K562 (cell line): ENCODE measurements around the gene ARHGAP30. TPM values are rescaled to one million over a fixed set of nuclear protein-coding genes. Genes with fewer than 3 reads are reported as not detected.
A peak's percentile ranks its signal among the peaks of the same experiment; 100 is the strongest.

ENCODE experiments used
- ARID1B ChIP-seq: fragments of 450-650 bp; IDR thresholded peaks from 2 replicates; pipeline ENCODE4 v1.6.1; 2016; ENCODE audit warnings: antibody characterized with exemption, mild to moderate bottlenecking, inconsistent platforms
- ATF7 ChIP-seq: fragments of 450-650 bp; IDR thresholded peaks from 2 replicates; pipeline ENCODE4 v1.7.1; 2014; ENCODE audit warnings: mild to moderate bottlenecking, moderate library complexity
- BHLHE40 ChIP-seq: IDR thresholded peaks from 2 replicates; pipeline ENCODE4 v1.6.1; 2011; ENCODE audit warnings: low read length, improper control_type of control experiment
- BRD9 ChIP-seq: fragments of 450-650 bp; IDR thresholded peaks from 2 replicates; pipeline ENCODE4 v1.6.1; 2018; ENCODE audit warnings: low read depth; ENCODE audit not compliant: partially characterized antibody
- CBFA2T3 ChIP-seq: fragments of 450-650 bp; IDR thresholded peaks from 2 replicates; pipeline ENCODE4 v1.6.1; 2017
- CLOCK ChIP-seq: fragments of 250-450 bp; sonication (Bioruptor Pico); IDR thresholded peaks from 2 replicates; pipeline ENCODE4 v1.4.0; 2020; ENCODE audit warnings: mild to moderate bottlenecking, moderate library complexity, borderline replicate concordance
- DPF2 ChIP-seq: fragments of 450-650 bp; IDR thresholded peaks from 2 replicates; pipeline ENCODE4 v1.6.1; 2016
- E2F6 ChIP-seq, 2 experiments: IDR thresholded peaks; 2 replicates each; pipeline ENCODE4 v1.6.1; 2011; ENCODE audit warnings: borderline replicate concordance in 1 of 2, control low read depth in 1 of 2, low read depth in 1 of 2, low read length in 1 of 2, mild to moderate bottlenecking in 1 of 2, mixed read lengths in 1 of 2, moderate library complexity in 1 of 2; ENCODE audit not compliant: insufficient read depth in 1 of 2, insufficient read length in 1 of 2, poor library complexity in 1 of 2, severe bottlenecking in 1 of 2; ENCODE audit errors: extremely low read depth in 1 of 2
- EGR1 ChIP-seq: fragments of 450-650 bp; conservative IDR thresholded peaks from 2 replicates; pipeline ENCODE4 v1.6.1; 2017; ENCODE audit warnings: mild to moderate bottlenecking
- EP300 ChIP-seq: IDR thresholded peaks from 2 replicates; pipeline ENCODE4 v1.6.1; 2012; ENCODE audit warnings: low read length, improper control_type of control experiment
- FUS ChIP-seq: fragments of 200-400 bp; formaldehyde crosslinking; optimal IDR thresholded peaks from 2 replicates; pipeline ENCODE3; 2017; ENCODE audit warnings: low read depth, low read length
- JUN ChIP-seq, 2 experiments: sonication (generic) in 1 of 2; formaldehyde crosslinking in 1 of 2; IDR thresholded peaks; 2 replicates each; pipeline versions ENCODE4 v1.6.1 to v1.8.0; 2012 to 2022; ENCODE audit warnings: borderline replicate concordance in 2 of 2, mild to moderate bottlenecking in 2 of 2, improper control_type of control experiment in 1 of 2, low read depth in 1 of 2, low read length in 1 of 2, missing genetic modification reagents in 1 of 2
- JUND ChIP-seq, 2 experiments: IDR thresholded peaks; 2 replicates in 1 of 2; 3 replicates in 1 of 2; pipeline ENCODE4 v1.6.1; 2011; ENCODE audit warnings: borderline replicate concordance in 2 of 2, low read depth in 2 of 2, low read length in 2 of 2, improper control_type of control experiment in 1 of 2, missing biosample characterization in 1 of 2, missing genetic modification characterization in 1 of 2, missing genetic modification reagents in 1 of 2
- KLF13 ChIP-seq: fragments of 450-650 bp; IDR thresholded peaks from 2 replicates; pipeline ENCODE4 v1.6.1; 2016; ENCODE audit warnings: missing genetic modification characterization, low read depth, mild to moderate bottlenecking, missing compliant biosample characterization, moderate library complexity, borderline replicate concordance
- MCM3 ChIP-seq: fragments of 450-650 bp; IDR thresholded peaks from 2 replicates; pipeline ENCODE4 v1.6.1; 2016
- POLR2B ChIP-seq: fragments of 450-650 bp; IDR thresholded peaks from 2 replicates; pipeline ENCODE4 v1.6.1; 2018; ENCODE audit warnings: low read depth; ENCODE audit not compliant: partially characterized antibody
- PYGO2 ChIP-seq: fragments of 450-650 bp; IDR thresholded peaks from 2 replicates; pipeline ENCODE4 v1.6.1; 2016; ENCODE audit warnings: mild to moderate bottlenecking, missing genetic modification characterization, moderate library complexity, missing compliant biosample characterization
- SMARCA4 ChIP-seq: fragments of 450-650 bp; IDR thresholded peaks from 2 replicates; pipeline ENCODE4 v1.6.1; 2016
- SMARCE1 ChIP-seq: fragments of 450-650 bp; IDR thresholded peaks from 2 replicates; pipeline ENCODE4 v1.7.1; 2016; ENCODE audit warnings: mild to moderate bottlenecking
- SUPT5H ChIP-seq: fragments of 450-650 bp; IDR thresholded peaks from 2 replicates; pipeline ENCODE4 v1.6.1; 2016
- TCF3 ChIP-seq: sonication (generic); formaldehyde crosslinking; IDR thresholded peaks from 2 replicates; pipeline ENCODE4 v1.4.0; 2020; ENCODE audit warnings: mild to moderate bottlenecking, missing genetic modification reagents
- TEAD4 ChIP-seq, 2 experiments: sonication (generic) in 1 of 2; formaldehyde crosslinking in 1 of 2; IDR thresholded peaks; 2 replicates each; pipeline versions ENCODE4 v1.6.1 to v1.8.0; 2012 to 2022; ENCODE audit warnings: borderline replicate concordance in 1 of 2, inconsistent platforms in 1 of 2, low read length in 1 of 2, mild to moderate bottlenecking in 1 of 2, missing genetic modification reagents in 1 of 2
- TRIM24 ChIP-seq, 2 experiments: fragments of 450-650 bp; IDR thresholded peaks; 2 replicates each; pipeline ENCODE4 v1.6.1; 2016
- ZBTB26 ChIP-seq: fragments of 450-650 bp; formaldehyde crosslinking; IDR thresholded peaks from 2 replicates; pipeline ENCODE4 v1.4.0; 2022; ENCODE audit warnings: missing genetic modification characterization
- ZEB2 ChIP-seq: fragments of 450-650 bp; IDR thresholded peaks from 2 replicates; pipeline ENCODE4 v1.6.1; 2016
- ZNF133 ChIP-seq: fragments of 250-450 bp; sonication (Bioruptor Pico); IDR thresholded peaks from 2 replicates; pipeline ENCODE4 v1.4.0; 2020; ENCODE audit warnings: mild to moderate bottlenecking
- ZNF140 ChIP-seq: fragments of 250-450 bp; sonication (Bioruptor Pico); IDR thresholded peaks from 2 replicates; pipeline ENCODE4 v1.8.0; 2021; ENCODE audit warnings: moderate library complexity, mild to moderate bottlenecking, inconsistent platforms
- polyA plus RNA-seq, 8 experiments: library from polyadenylated mRNA; depleted of rRNA in 4 of 8; stranded (reverse) in 5 of 8; unstranded in 3 of 8; fragments of >200 nt; fragmentation: Nextera tagmentation in 2 of 8; fragmentation: Illumina TruSeq in 1 of 8; extraction: Ambion mirVana in 2 of 8; extraction: Trizol in 1 of 8; gene quantifications; 2 replicates each; pipeline versions ENCODE4 v1.2.1 to v1.2.3, GENCODE V29; 2011 to 2014; ENCODE audit warnings: inconsistent platforms in 1 of 8, missing spikeins in 1 of 8
- total RNA-seq, 7 experiments: library from RNA; depleted of rRNA in 6 of 7; stranded (reverse); fragments of >200 nt in 6 of 7; fragmentation: Illumina TruSeq in 2 of 7; extraction: Trizol in 2 of 7; gene quantifications; 2 replicates each; pipeline versions ENCODE4 v1.2.1 to v1.2.3, GENCODE V29; 2011 to 2021; ENCODE audit warnings: low replicate concordance in 1 of 7

Gene ARHGAP30
- total and polyA plus RNA-seq, 9 of the 15 experiments (the other 6 are each of a cell fraction or from before 2014, with no cell fraction given): 0.01 to 0.73 (median 0.12) TPM

GRCh38 chr1:161033751-161034150, 35.9 kb downstream of the ARHGAP30 start (continued):
- TF ChIP-seq FUS: no peak
- TF ChIP-seq TEAD4 (IDR thresholded peaks at IDR 0.05; ENCODE audit: low read length): peak; percentile 36; the same call in 1 of the 2 replicates
- TF ChIP-seq TEAD4 (CRISPR knock-in tag; IDR thresholded peaks at IDR 0.05; ENCODE audit: borderline replicate concordance): no peak
- TF ChIP-seq ARID1B: peak; percentile 73
- no peak for TF ChIP-seq BRD9
- TF ChIP-seq CLOCK (CRISPR knock-in tag): no peak
- TF ChIP-seq ZNF133: no peak
- peak; percentile 74 for TF ChIP-seq DPF2
- TF ChIP-seq SUPT5H: no peak
- TF ChIP-seq CBFA2T3: peak; percentile 62
- TF ChIP-seq TCF3 (CRISPR knock-in tag): peak; percentile 57
- peak; percentile 63 for TF ChIP-seq SMARCA4
- TF ChIP-seq ATF7: peak; percentile 46; the same call in 1 of the 2 replicates
- no peak for TF ChIP-seq POLR2B
- TF ChIP-seq SMARCE1: 0 out of 2 replicates have a peak, but pooled peaks have one; percentile 34
- peak; percentile 70 for TF ChIP-seq JUND (IDR thresholded peaks at IDR 0.05; ENCODE audit: borderline replicate concordance, low read depth, low read length)
- peak; percentile 35; the same call in 1 of the 3 replicates for TF ChIP-seq JUND (tag; IDR thresholded peaks at IDR 0.05; ENCODE audit: borderline replicate concordance, low read depth, low read length)
- no peak for TF ChIP-seq MCM3
- no peak for TF ChIP-seq E2F6 (IDR thresholded peaks at IDR 0.05; ENCODE audit: borderline replicate concordance in 1 of 2, extremely low read depth in 1 of 2, insufficient read depth in 1 of 2, insufficient read length in 1 of 2, low read depth in 1 of 2, low read length in 1 of 2, poor library complexity in 1 of 2, severe bottlenecking in 1 of 2)
- TF ChIP-seq ZEB2: peak; percentile 77
- TF ChIP-seq ZNF140 (CRISPR knock-in tag): no peak
- 0 out of 2 replicates have a peak, but pooled peaks have one; percentile 26 for TF ChIP-seq EGR1
- peak; percentile 53; the same call in 1 of the 2 replicates for TF ChIP-seq EP300
- TF ChIP-seq PYGO2 (tag): no peak
- TF ChIP-seq ZBTB26 (CRISPR knock-in tag): no peak
- no peak for TF ChIP-seq KLF13
- TF ChIP-seq TRIM24 (IDR thresholded peaks at IDR 0.05): peak; percentile 66 to 67
- no peak for TF ChIP-seq JUN (IDR thresholded peaks at IDR 0.05; ENCODE audit: borderline replicate concordance, low read depth, low read length)
- no peak for TF ChIP-seq JUN (CRISPR knock-in tag; IDR thresholded peaks at IDR 0.05; ENCODE audit: borderline replicate concordance)
- TF ChIP-seq BHLHE40: no peak
